Mucosa of descending colon (tissue), 3 donors: ENCODE results near the gene FRRS1. TPM values are rescaled to one million over a fixed set of nuclear protein-coding genes. Genes with fewer than 3 reads are reported as not detected.
A peak's percentile ranks its signal among the peaks of the same experiment; 100 is the strongest.

ENCODE experiments used
- ATAC-seq: fragments of 200-7000 bp; cut with Tn5 transposase; one replicate; pipeline ENCODE4 v1.9.1; 2020; ENCODE audit warnings: mild to moderate bottlenecking, moderate library complexity
- DNase-seq, 3 donors: peaks; one replicate each; pipeline ENCODE4 v3.0.0-alpha.2; 2020
- H3K36me3 ChIP-seq: fragments of 200-600 bp; one replicate; pipeline ENCODE4 v1.8.0; 2021; ENCODE audit warnings: low read depth, mild to moderate bottlenecking
- H3K4me1 ChIP-seq: fragments of 200-600 bp; one replicate; pipeline ENCODE4 v1.8.0; 2021; ENCODE audit warnings: low read depth, mild to moderate bottlenecking
- H3K4me3 ChIP-seq: fragments of 200-600 bp; one replicate; pipeline ENCODE4 v1.8.0; 2021; ENCODE audit warnings: mild to moderate bottlenecking
- H3K9me3 ChIP-seq: fragments of 200-600 bp; one replicate; pipeline ENCODE4 v1.8.0; 2021; ENCODE audit warnings: mild to moderate bottlenecking
- CTCF ChIP-seq: fragments of 200-600 bp; IDR thresholded peaks from one replicate; pipeline ENCODE4 v1.8.0; 2022; ENCODE audit warnings: antibody characterized with exemption, mild to moderate bottlenecking
- intact Hi-C, 2 donors: fragments of 100-400 bp; cut with DNase I in 1 of 2; cut with micrococcal nuclease in 1 of 2; formaldehyde crosslinking; loops; one replicate each; pipeline versions ENCODE4 v1.11.0 to v1.11.1; 2022; cut with DNase I, micrococcal nuclease
- total RNA-seq, 3 donors: library from RNA; stranded (reverse); fragmentation: NEBNext Ultra II Directional in 2 of 3; extraction: Animal tissue kit (Norgen Biotek cat#: 25700) in 2 of 3; gene quantifications; one replicate each; pipeline versions ENCODE4 v1.2.1 to v1.2.4, GENCODE V29; 2021 to 2023
- donor health status: DM: no; HTN: no; CAD: no; lungs with moderate emphysema.
- donor health status: DM: no; HTN: no; CAD: no.
- donor health status: DM: no; HTN: yes; CAD: no.

The FRRS1 gene
- total RNA-seq, 3 donors from 2014 or later, result 8.4 to 38.0 (median 17.6) TPM

GRCh38 chr1:99738858-99739465 lies 27.5 kb downstream of the FRRS1 start:
- peak in 1 of 3 donors; percentile 42 for DNase-seq
- intact Hi-C loops, result no loop called here
- no peak for TF ChIP-seq CTCF
- Histone ChIP-seq H3K4me3 (no peak overlapping the region), H3K4me1 (peaks cover 9% of the 10 kb centered on the region), H3K9me3 (no peaks in the 10 kb centered on the region), H3K36me3 (no peaks in the 10 kb centered on the region)
- ATAC-seq, result peak; percentile 90

- H3K36me3 ChIP-seq, result no peaks in the 10 kb centered on the region
- intact Hi-C loops, result no loop called here
- DNase-seq, result peak in 1 of 3 donors; percentile 50
- H3K9me3 ChIP-seq, result no peaks in the 10 kb centered on the region
- ATAC-seq, result peak; percentile 84
- no peak for TF ChIP-seq CTCF
- H3K4me1 ChIP-seq, result peaks cover 9% of the 10 kb centered on the region
- no peak overlapping the region for H3K4me3 ChIP-seq
Measured at GRCh38 chr1:99737016-99737415, 29.4 kb downstream of the FRRS1 start.

GRCh38 chr1:99735852-99736251 lies 30.6 kb downstream of the FRRS1 start:
- no peaks in the 10 kb centered on the region for H3K36me3 ChIP-seq
- intact Hi-C loops, result no loop called here
- H3K4me1 ChIP-seq, result peaks cover 7% of the 10 kb centered on the region
- no peak for TF ChIP-seq CTCF
- H3K4me3 ChIP-seq, result no peak overlapping the region
- H3K9me3 ChIP-seq, result no peaks in the 10 kb centered on the region
- no peak for DNase-seq
- ATAC-seq, result no peak

- H3K4me3 ChIP-seq, result no peak overlapping the region
- no peaks in the 10 kb centered on the region for H3K36me3 ChIP-seq
- DNase-seq (no peak), ATAC-seq (no peak)
- H3K4me1 ChIP-seq, result no peaks in the 10 kb centered on the region
- intact Hi-C loops, result no loop called here
- H3K9me3 ChIP-seq, result no peaks in the 10 kb centered on the region
- TF ChIP-seq CTCF, result no peak
Measured at GRCh38 chr1:99731384-99731783, 35.1 kb downstream of the FRRS1 start.

GRCh38 chr1:99728494-99729235 lies 37.8 kb downstream of the FRRS1 start:
- Histone ChIP-seq H3K9me3 (no peaks in the 10 kb centered on the region), H3K36me3 (no peaks in the 10 kb centered on the region), H3K4me3 (no peak overlapping the region), H3K4me1 (no peaks in the 10 kb centered on the region)
- DNase-seq (no peak), ATAC-seq (peak; percentile 39)
- intact Hi-C loops, result no loop called here
- no peak for TF ChIP-seq CTCF
